Inflammatory macrophage treated with lipopolysaccharide for 4 hours (primary cell): Measurements from ENCODE around the gene SERPINB4.
A peak's percentile ranks its signal among the peaks of the same experiment; 100 is the strongest.
"Not testable (repeated sequence)": the region's sequence is repeated elsewhere in the genome, so short reads cannot be mapped to it uniquely, and the experiment has no call there.

Experiments used
- DNase-seq: peaks from one replicate; pipeline ENCODE4 v3.0.0-alpha.2; 2020

The SERPINB4 gene

DNA sequence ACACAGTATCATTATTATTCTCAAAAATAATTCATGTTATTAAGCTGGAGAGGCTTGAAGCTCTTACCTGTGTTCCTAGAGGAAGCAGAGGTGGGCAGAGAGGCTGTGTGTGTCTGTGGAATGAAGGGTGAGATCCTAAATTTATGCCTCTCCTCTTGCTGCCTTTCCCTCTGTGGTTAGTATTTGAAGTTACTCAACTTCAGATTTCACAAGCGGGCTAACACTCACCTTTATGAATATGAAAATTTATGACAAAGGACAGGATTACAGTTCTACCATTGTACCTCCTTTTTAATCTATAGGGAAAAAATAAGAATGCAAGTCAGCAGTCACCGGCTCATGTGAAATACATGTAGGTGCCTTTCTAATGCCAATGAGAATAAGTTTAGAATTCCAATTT lies at the start of gene SERPINB4:
SERPINB4 (minus strand) TSS at position 115 of the 400 bp plus-strand sequence. CDS start 679 bp downstream, outside the sequence.
- not testable (repeated sequence) for DNase-seq

DNA sequence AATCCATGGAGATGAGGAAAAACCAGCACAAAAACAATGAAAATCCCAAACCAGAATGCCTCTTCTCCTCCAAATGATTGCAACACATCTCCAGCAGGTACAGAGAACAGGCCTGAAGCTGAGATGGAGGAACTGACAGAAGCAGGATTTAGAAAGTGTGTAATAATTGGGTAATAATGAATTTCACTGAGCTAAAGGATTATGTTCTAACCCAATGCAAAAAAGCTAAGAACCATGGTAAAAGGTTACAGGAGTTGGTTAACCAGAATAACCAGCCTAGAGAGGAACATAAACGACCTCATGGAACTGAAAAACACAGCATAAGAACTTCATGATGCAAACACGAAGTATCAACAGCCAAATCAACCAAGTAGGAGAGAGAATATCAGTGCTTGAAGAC lies 45.0 kb upstream of the SERPINB4 start:
- DNase-seq: no peak

DNA sequence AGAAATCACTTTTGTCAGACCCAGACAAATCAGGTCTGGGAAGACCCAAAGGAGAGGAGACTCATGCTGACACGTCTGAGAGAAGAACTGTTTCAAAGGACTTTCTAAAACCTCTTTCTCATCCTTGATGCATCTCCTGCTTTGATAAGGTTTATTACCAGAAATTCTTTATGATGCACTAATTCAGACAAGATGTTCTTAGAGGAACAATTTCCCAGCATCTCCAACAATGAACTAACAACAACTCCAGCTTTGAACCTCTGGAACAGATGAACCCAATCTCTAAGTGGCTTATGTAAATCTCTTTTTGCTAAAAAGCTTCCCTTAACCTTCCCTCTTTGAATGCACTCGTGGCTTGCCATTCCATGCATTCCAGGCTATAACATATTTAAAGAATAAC lies 42.8 kb upstream of the SERPINB4 start:
- no peak for DNase-seq

DNA sequence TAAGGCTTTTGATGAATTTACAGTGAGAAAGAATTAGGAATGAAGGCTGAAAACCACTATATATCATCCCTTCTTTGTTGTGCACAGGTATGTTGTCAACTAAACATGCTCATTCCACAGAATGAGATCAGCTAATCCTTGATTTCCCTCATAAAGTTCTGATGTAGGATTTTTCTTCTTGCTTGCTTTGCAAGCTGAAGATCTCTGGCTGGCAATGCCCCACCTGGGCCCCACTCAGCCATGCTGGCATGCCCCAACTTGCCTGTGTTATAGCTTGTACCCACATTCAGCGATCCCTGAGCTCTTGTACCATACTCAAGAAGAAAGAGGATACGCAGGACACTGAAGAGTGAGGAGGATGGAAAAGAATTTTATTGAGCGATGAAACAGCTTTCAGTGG lies 40.7 kb upstream of the SERPINB4 start:
- DNase-seq: no peak

DNA sequence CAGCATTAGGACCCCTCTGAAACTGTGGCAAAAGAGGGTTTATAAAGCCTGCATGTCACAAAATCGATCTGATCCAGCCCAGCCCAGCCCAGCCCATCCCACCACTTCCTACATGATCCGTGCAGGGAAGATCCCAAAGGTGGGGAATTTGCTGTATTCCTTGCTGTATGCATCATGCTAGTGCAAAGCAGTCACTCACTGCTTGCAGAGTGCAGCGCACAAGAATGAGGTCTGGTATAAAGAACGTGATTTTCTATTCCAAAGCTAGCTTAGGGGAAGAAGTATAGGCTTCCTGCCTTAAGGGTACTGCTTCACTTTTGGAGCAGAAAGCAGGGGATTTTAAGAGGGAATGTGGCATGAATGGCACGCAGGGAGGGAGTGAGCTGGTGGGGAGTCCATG lies 39.8 kb upstream of the SERPINB4 start:
- no peak for DNase-seq

DNA sequence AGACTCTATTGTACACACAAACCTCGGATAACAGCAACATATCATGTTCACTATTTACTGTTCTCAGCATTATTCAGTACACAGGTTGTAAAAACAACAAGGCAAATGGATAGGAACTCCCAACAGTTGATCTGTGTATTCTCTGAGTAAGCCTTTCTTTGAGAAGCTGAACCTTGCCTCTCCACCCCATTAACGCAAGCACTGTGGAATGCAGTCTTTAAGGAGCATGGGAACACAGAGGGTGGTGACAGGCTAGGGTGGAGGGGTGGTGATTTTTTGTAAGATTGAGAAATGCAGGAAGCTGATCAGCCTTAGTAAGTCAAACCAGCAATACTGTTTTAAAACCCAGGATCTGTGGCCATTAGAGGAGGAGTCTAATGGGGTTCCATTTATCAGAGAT lies 39.1 kb upstream of the SERPINB4 start:
- DNase-seq: no peak

DNA sequence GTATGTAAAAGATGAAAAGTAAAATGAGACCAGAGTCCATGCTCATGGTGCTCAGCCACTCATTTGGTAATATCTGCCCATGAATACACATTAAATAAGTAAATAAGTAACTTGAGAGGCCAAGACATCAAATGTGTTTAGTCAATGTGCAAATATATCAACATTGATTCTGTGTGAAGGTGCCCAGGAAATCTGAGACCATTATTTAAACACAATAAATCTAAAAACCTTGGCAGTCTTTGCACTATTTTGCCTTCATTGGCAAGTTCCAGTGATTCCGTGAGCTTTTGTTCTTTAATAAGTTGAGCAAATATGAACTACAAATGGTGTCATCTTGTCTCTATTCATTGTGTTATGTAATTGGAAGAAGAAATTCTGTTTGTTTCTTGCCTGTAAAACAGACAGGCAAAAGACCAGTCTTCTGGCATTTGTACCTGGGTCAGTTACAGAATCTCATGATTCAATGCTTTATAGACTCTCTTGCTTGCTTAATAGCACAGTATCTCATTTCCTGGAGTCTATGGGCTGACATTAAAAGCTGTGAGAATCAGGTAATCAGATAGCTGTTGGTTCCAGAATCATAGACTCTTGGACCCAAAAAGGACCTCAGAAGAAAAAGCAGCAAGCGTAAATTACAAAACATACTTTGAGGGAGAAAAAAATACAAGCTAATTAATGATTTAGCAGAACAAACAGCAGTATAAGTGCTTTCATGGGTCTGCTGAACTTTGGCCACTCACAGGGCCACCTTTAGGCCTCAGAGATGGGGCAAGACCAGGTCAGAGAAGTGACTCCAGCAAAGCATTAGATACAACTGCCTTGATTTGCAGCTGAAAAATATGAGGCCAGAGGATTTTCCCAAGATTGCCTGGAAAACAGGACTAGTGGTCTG lies 37.6 kb upstream of the SERPINB4 start:
- no peak for DNase-seq

DNA sequence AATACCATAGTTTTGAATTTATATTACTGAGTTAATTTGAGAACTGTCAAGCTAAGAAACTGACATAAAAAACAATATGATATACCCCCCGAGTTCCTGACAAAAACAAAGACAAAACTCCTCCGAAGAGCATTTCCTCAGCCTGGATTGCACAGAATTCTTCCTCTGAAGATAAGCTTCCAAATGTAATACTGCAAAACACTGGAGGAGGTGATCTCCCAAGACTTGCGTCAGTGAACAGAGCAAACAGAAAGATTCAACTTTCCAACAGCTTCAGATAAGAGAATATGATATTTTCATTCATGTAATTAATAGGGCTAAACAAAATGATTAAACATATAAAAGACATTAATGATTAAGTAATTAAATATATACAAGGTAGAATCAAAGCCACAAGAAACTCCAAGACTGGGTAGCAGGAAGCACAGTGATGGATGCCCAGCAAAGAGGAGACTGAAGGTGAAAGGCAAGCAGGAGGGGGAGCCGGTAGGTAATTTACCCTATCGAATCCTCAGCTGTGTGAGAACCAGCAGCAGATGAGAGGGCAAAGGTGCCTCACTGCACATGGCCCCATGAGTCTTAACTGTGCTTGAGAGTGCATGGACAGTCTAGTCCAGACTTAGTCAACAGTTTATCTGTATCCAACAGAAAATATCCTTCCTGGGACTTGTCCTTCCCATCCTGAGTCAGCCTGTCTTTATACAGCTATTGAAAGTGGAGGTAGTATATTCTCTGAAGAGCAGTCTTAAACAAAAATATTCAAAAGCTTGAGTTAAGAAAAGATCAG lies 36.0 kb upstream of the SERPINB4 start:
- DNase-seq: no peak

DNA sequence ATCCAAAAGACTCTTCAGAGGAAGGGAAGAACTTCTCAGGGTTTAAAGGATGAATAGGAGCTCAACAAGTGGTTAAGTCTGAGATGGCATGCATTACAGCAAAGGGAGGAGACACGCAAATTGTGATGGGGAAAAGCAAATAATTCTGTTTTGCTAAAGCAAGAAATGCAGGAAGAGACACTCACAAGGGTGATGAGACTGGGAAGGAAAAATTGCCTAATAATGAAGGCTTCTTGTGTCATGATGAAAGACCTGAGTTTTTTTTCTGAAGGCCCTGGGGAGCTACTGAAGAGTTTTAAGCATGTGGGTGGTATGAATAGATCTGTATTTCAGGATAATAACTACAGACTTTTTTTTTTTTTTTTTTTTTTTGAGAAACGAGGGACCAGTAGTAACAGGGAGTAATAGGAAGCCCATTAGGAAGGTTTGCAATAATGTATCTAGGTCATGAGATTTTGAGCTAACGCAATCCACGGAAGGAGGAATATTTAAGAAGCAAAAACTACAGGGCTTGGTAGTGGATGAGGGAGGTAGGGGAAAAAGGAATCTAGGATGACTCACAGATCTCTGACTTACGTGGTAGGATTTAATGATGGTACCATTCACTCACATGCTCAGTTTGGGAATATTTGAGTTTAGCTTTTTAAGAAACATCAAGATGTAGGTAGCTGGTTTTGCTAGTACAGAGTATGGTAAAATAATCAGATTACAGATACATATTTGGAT lies 33.6 kb upstream of the SERPINB4 start:
- DNase-seq: peak; percentile 49

DNA sequence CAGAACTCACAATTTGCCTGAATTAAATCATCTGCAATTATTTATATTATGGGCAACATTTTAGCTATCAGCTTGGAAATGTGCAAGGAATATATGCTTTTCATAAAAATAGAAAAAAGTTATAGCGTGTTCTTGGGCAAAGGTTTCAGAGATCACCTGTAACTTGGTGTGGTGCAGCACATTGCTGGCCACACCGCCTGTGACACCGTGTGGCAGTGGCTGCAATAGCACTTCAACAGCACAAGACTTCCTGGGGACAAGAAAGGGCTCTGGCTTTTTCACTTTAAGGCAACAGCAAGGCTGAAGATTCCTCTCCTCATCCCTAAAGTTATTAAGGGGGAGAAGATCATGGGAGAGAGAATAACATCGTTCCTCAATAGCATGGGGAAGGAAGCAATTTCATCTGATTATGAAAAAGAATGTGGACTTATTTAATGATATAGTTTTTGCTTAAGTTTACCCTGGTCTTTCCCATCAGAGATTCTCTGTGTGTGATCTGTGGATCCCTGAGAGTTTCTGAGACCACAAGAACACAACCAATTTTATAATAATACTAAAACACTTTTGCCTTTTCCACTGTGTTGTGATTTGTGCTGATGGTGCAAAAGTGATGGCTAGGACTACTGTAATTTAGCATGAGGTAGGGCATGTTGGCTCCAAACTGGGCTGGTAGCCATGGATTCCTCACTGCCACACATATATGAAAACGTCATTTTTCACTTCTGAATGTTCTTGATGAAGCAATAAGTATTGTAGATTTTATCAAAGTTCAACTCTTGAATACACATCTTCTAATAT lies 32.7 kb upstream of the SERPINB4 start:
- DNase-seq: peak; percentile 6

DNA sequence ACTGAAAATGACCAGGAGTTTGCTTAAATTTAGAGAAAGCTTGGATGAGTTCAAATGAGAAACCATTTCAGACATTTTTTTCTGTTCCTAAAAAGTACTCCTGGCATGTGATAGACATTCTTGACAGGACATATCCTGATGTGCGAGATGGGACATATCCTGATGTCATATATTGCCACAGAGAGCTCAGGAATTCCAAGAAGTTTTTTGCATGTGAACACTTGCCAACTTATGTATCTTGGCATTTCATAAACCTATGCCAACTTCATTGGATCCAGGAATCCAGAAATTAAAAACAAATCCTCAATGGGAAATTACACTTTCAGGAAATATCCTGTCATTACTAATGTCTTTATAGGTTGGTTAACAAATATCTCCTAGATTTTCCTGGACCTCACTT lies 20.5 kb upstream of the SERPINB4 start:
- DNase-seq: no peak

DNA sequence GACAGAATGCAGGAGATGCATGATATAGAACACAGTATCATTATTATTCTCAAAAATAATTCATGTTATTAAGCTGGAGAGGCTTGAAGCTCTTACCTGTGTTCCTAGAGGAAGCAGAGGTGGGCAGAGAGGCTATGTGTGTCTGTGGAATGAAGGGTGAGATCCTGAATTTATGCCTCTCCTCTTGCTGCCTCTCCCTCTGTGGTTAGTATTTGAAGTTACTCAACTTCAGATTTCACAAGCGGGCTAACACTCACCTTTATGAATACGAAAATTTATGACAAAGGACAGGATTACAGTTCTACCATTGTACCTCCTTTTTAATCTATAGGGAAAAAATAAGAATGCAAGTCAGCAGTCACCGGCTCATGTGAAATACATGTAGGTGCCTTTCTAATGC lies 17.7 kb upstream of the SERPINB4 start, which contains the start of gene SERPINB3:
SERPINB3 (minus strand) TSS at position 144 of the 400 bp plus-strand sequence. CDS start 677 bp downstream, outside the sequence.
- not testable (repeated sequence) for DNase-seq

DNA sequence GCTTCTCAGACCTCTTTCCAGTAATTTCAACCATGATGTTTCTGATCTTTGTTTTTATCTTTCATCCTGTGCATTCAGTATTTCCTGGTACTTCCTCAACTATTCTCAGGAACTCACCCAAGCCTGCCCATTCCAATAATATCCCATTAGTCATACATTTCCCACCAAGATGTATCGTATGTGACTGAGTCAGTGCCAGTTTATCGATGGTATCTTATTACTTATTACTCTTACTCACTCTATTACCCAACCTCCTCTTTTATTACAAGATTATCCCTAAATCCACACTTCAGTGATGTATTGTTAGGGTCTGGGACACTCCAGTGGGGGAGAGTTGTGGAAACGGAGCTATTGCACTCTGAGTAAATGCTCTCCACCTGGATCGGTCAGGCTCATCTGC lies 14.9 kb upstream of the SERPINB4 start:
- DNase-seq: not testable (repeated sequence)

DNA sequence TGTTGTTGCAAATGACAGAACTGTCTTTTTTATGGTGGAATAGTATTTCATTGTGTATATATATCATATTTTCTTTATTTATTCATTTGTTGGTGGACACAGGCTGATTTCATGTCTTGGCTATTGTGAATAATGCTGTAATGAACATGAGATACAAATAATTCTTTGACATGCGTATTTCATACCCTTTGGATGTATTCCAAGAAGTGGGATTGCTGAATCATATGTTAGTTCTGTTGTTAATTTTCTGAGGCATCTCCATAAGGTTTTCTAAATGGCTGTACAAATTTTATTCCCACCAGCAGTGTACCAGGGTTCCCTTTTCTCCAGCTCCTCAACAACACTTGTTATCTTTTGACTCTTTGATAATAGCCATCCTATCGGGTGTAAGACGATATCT lies 6.2 kb upstream of the SERPINB4 start:
- not testable (repeated sequence) for DNase-seq

DNA sequence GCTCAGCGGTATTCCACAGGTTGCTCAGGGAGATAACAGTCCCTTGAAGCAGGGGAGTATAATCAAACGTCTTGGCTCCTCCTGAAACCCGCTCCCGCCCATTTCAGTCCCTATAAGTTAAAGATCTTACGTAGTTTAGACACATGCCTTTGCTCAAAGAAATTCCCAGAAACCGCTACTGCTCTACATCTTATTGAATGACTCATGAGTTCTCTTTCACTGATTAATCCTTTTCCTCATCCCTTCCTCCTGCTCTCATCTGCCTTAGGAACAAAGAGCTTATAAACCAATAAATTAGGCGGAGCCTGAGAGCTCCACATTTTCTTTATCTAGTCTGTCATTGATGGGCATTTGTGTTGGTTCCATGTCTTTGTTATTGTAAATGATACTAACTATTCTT lies 4.2 kb upstream of the SERPINB4 start:
- no peak for DNase-seq

DNA sequence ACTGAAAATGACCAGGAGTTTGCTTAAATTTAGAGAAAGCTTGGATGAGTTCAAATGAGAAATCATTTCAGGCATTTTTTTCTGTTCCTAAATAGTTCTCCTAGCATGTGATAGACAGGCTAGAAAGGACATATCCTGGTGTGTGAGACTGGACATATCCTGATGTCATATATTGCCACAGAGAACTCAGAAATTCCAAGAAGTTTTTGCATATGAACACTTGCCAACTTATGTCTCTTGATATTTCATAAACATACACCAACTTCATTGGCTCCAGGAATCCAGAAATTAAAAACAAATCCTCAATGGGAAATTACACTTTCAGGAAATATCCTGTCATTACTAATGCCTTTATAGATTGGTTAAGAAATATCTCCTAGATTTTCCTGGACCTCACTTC lies 2.9 kb upstream of the SERPINB4 start:
- DNase-seq: peak; percentile 15

DNA sequence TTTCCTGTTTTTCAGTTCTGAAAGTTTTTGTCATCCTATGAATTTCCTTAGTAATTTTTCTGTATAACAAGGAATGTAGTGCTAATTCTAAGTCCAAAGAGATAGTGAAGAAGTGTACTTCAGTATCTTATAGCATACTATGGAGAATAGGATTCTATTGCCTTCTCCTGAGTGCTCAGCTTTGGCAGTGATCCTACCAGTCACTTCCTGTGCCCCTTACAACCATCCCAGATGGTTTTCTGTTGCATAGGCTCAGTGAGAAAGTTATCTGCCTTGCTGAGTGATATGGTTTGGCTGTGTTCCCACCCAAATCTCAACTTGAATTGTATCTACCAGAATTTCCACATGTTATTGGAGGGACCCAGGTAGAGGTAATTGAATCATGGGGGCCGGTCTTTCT lies 638 bp upstream of the SERPINB4 start:
- not testable (repeated sequence) for DNase-seq

DNA sequence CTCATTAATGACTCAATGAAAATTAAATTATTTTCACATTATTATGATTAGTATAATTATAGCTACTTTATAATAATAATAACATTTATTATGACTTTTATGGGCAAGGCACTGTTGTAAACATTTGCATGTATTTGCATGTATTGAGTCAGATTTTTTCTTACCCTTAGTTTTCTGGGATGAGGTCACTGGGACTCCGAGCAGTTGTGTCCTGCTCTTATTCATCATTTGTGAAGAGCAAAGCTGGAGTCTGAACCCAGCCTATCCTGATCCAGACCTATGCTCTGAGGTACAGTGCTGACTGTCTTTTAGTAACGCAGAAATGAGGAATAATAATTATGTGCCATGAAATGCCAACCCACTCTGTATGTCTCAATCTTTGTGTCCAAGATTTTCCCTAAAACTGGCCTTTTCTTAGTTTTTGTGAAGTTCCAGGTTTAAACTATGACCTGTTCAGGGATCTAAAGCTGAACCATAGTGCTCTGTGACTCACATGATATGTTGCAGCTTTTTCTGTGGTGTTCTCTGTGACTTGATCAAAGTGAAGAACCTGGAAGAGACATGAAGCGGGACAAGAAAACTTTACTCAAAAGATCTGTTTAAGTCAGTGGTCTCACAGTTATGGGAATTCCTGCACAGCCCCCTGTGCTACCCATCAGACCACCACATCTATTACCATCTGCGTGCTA lies 1.2 kb downstream of the SERPINB4 start:
- DNase-seq: not testable (repeated sequence)

DNA sequence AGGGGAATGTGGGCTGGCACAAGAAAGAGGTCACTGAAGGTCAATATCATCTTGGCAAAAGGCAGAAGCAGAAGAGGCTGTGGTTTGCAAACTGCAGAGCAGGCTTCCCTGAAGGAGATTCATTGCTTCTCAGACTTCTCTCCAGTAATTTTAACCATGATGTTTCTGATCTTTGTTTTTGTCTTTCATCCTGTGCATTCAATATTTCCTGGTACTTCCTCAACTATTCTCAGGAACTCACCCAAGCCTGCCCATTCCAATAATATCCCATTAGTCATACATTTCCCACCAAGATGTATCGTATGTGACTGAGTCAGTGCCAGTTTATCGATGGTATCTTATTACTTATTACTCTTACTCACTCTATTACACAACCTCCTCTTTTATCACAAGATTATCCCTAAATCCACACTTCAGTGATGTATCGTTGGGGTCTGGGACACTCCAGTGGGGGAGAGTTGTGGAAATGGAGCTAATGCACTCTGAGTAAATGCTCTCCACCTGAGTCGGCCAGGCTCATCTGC lies 2.8 kb downstream of the SERPINB4 start:
- not testable (repeated sequence) for DNase-seq

DNA sequence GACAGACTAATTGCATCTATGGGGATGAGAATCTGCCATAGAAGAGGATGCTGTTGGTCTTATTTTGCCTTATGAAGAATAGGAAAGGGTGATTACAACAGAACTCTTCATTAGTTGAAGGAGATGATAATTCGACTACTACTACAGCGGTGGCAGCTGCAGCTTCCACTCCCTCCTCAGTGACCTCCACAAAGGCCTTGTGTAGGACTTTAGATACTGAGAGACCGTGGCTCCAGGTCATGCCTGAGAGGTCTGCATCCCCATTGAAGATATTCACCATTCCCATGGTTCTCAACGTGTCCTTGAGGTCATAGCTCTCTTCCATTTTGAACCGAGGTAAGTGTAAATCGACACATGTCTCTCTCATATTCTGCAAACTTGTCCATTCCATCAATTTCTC lies 6.4 kb downstream of the SERPINB4 start:
- no peak for DNase-seq

DNA sequence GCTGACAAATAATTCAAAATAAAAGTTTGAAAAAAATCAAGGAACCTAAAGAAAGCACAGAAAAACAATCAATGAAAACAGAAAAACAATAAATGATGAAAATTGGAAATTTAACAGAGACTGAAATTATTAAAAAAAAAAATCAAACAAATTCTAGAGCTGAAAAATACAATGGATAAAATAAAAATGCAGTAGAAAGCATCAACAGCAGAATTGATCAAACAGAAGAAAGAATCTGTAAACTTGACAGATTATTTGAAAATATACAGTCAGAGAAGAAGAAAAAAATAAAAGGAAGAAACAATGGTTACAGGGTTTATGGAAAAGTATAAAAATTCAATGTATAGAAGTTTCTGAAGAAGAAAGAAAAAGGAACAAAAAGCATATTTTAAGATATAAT lies 16.2 kb downstream of the SERPINB4 start:
- DNase-seq: no peak
